Skeletal muscle tissue (tissue), 4 donors: ENCODE measurements around the gene EIPR1. TPM values are rescaled to one million over a fixed set of nuclear protein-coding genes. Genes with fewer than 3 reads are reported as not detected.
"Not testable (repeated sequence)": the region's sequence is repeated elsewhere in the genome, so short reads cannot be mapped to it uniquely, and the experiment has no call there.

ENCODE experiments used
- H3K27ac ChIP-seq: one replicate; pipeline ENCODE4 v1.7.0; 2013; ENCODE audit warnings: mild to moderate bottlenecking, low read depth, low read length, inconsistent platforms
- H3K27me3 ChIP-seq, 3 donors: one replicate each; pipeline ENCODE4 v1.7.0; 2013; ENCODE audit warnings: low read length in 3 of 3; ENCODE audit not compliant: control insufficient read depth in 3 of 3, insufficient read depth in 3 of 3
- H3K36me3 ChIP-seq, 3 donors: one replicate each; pipeline ENCODE4 v1.7.0; 2013; ENCODE audit warnings: low read length in 3 of 3; ENCODE audit not compliant: control insufficient read depth in 3 of 3, insufficient read depth in 3 of 3
- H3K4me1 ChIP-seq, 3 donors: one replicate each; pipeline ENCODE4 v1.7.0; 2013; ENCODE audit warnings: low read length in 3 of 3, mild to moderate bottlenecking in 3 of 3; ENCODE audit not compliant: control insufficient read depth in 3 of 3, insufficient read depth in 3 of 3
- H3K4me3 ChIP-seq, 3 donors: one replicate each; pipeline ENCODE4 v1.7.0; 2013; ENCODE audit warnings: low read length in 3 of 3
- H3K9ac ChIP-seq, 3 donors: one replicate each; pipeline ENCODE4 v1.7.0; 2013; ENCODE audit warnings: low read length in 3 of 3, mild to moderate bottlenecking in 3 of 3, moderate library complexity in 2 of 3, low read depth in 1 of 3
- H3K9me3 ChIP-seq, 3 donors: one replicate each; pipeline ENCODE4 v1.7.0; 2013; ENCODE audit warnings: low read length in 3 of 3; ENCODE audit not compliant: control insufficient read depth in 3 of 3
- total RNA-seq: library from RNA; depleted of rRNA; stranded (reverse); fragments of >200 nt; gene quantifications from one replicate; pipeline ENCODE4 v1.2.3, GENCODE V29; 2014
- donor health status: Osteomylitis.

The EIPR1 gene
- total RNA-seq, 1 donor from 2014 or later, result 12.0 TPM

GRCh38 chr2:3365219-3365618 lies 12.4 kb downstream of the EIPR1 start:
- Histone ChIP-seq H3K27ac (no peak overlapping the region), H3K4me3 (no peak overlapping the region), H3K4me1 (no peaks in the 10 kb centered on the region), H3K9ac (no peak overlapping the region), H3K27me3 (no peaks in the 10 kb centered on the region), H3K9me3 (no peaks in the 10 kb centered on the region), H3K36me3 (no peaks in the 10 kb centered on the region)

- Histone ChIP-seq H3K4me3 (no peak overlapping the region), H3K27me3 (no peaks in the 10 kb centered on the region), H3K27ac (no peak overlapping the region), H3K4me1 (no peaks in the 10 kb centered on the region), H3K36me3 (no peaks in the 10 kb centered on the region), H3K9me3 (no peaks in the 10 kb centered on the region), H3K9ac (no peak overlapping the region)
These were observed 15.9 kb downstream of the EIPR1 start for GRCh38 chr2:3361518-3362389.

DNA sequence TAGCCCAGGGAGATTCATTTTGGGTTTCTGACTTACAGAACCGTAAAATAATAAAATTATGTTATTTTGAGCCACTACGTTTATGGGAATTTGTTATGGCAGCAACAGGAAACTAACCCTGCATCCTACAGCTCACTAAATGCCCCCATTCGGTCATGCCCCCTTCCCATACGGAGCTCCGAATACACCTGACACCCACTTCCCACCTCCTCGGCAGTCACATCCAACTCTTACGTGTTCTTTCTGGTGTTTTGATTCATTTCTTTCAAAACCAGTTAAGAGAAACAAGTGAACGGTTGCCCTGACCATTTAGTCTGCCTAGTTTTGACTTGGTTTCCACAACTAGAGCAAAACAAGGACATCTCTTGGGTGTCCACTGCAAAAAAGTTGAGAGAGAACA lies 19.7 kb downstream of the EIPR1 start:
- Histone ChIP-seq H3K36me3 (peaks cover 4 to 6% (median 6%) of the 10 kb centered on the region in 3 donors), H3K9ac (no peak overlapping the region), H3K27me3 (no peaks in the 10 kb centered on the region), H3K4me1 (no peaks in the 10 kb centered on the region), H3K9me3 (no peaks in the 10 kb centered on the region), H3K4me3 (no peak overlapping the region), H3K27ac (no peak overlapping the region)

- H3K9ac ChIP-seq, H3K9me3 ChIP-seq, H3K4me1 ChIP-seq, H3K27ac ChIP-seq, H3K4me3 ChIP-seq, H3K36me3 ChIP-seq, H3K27me3 ChIP-seq: not testable (repeated sequence)
These were observed 20.2 kb downstream of the EIPR1 start for GRCh38 chr2:3357446-3357845.

DNA sequence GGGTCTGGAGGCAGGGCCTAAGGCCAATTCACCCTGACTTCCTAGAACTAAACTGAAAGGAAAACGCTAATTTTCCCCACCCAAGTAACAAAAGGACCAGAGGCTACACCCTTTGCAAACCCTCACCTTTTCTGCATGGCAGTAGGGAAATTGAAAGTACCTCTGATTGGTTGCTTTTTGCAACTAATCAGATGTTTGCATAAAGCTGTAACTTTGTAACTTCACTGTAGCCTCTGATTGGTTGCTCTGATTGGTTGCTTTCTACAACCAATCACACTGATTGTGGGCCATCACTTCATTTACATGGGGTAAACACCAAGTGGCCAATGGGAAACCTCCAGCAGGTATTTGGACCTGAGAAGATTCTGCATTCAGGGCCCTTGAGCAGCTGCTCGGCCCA lies 20.8 kb downstream of the EIPR1 start:
- H3K9ac ChIP-seq, result no peak overlapping the region
- H3K36me3 ChIP-seq, result peaks cover 4 to 10% (median 8%) of the 10 kb centered on the region in 3 donors
- no peaks in the 10 kb centered on the region for H3K4me1 ChIP-seq
- peaks cover 0 to 3% (median 0%) of the 10 kb centered on the region in 3 donors for H3K9me3 ChIP-seq
- H3K4me3 ChIP-seq, result no peak overlapping the region
- H3K27me3 ChIP-seq, result no peaks in the 10 kb centered on the region
- no peak overlapping the region for H3K27ac ChIP-seq

DNA sequence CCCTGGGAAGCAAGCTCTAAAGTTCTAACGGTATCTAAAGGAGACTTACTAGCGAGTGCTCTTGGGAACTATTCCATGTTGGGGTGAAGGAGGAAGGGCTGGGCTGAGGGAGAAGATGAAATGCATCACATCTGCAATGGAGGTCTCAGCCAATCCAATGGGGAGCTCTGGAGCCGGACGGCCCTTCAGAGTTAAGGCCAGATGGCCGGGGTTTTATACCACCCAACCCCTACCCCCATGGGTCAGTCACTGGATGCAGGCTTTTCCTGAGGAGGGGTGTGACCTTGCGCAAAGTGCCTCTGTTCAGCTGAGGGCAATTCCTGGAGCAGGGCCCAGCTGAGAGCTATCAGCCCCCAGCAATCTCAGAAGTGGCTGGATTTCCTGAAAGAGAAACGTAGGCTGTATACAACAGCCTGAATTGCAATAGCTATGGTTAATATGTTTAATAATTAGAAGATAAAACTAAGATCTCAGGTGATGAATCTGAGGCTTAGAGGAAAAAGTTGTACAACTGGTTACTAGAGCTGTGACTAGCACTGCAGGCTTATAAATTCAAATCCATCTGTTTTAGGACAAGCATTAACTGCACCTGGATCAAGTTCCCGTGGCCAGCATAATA lies 21.6 kb downstream of the EIPR1 start:
- Histone ChIP-seq H3K36me3 (peaks cover 4 to 10% (median 8%) of the 10 kb centered on the region in 3 donors), H3K9me3 (peaks cover 0 to 3% (median 0%) of the 10 kb centered on the region in 3 donors), H3K9ac (no peak overlapping the region), H3K4me1 (no peaks in the 10 kb centered on the region), H3K27me3 (no peaks in the 10 kb centered on the region), H3K4me3 (no peak overlapping the region), H3K27ac (no peak overlapping the region)

DNA sequence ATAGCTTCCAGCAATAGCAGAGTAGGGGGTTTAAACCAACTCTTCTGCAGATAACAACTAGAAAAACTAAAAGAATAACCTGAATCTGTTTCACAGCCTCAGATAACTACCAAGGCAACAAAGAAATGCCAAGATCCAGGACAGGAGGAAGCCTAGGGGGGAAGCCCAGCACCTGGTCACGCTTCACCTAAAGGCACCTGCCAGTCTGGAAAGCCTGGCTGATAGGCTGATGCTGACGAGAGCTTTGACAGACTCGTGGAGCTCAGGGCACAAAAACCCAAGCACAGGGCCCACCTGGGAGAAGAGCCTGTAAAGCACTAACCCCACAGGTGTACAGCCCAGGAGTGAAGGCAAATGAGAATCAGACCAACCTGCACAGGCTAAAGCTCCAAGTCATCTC lies 22.6 kb downstream of the EIPR1 start:
- no peaks in the 10 kb centered on the region for H3K27me3 ChIP-seq
- peaks cover 4 to 10% (median 8%) of the 10 kb centered on the region in 3 donors for H3K36me3 ChIP-seq
- H3K4me1 ChIP-seq, result no peaks in the 10 kb centered on the region
- no peak overlapping the region for H3K9ac ChIP-seq
- no peak overlapping the region for H3K4me3 ChIP-seq
- no peak overlapping the region for H3K27ac ChIP-seq
- H3K9me3 ChIP-seq, result peaks cover 0 to 3% (median 0%) of the 10 kb centered on the region in 3 donors

- Histone ChIP-seq H3K27me3 (no peaks in the 10 kb centered on the region), H3K36me3 (peaks cover 4 to 12% (median 10%) of the 10 kb centered on the region in 3 donors), H3K9ac (peak overlapping the region in 1 of 3 donors; percentile 54), H3K4me1 (no peaks in the 10 kb centered on the region), H3K27ac (no peak overlapping the region), H3K9me3 (peaks cover 0 to 3% (median 0%) of the 10 kb centered on the region in 3 donors), H3K4me3 (peak overlapping the region in 1 of 3 donors; percentile 41)
These were observed 28.4 kb downstream of the EIPR1 start for GRCh38 chr2:3349211-3349693.

GRCh38 chr2:3348767-3349166 lies 28.9 kb downstream of the EIPR1 start:
- H3K27ac ChIP-seq, result no peak overlapping the region
- no peak overlapping the region for H3K4me3 ChIP-seq
- H3K9me3 ChIP-seq, result peaks cover 0 to 3% (median 0%) of the 10 kb centered on the region in 3 donors
- no peaks in the 10 kb centered on the region for H3K27me3 ChIP-seq
- no peaks in the 10 kb centered on the region for H3K4me1 ChIP-seq
- peaks cover 2 to 8% (median 6%) of the 10 kb centered on the region in 3 donors for H3K36me3 ChIP-seq
- H3K9ac ChIP-seq, result peak overlapping the region in 1 of 3 donors; percentile 54

GRCh38 chr2:3345621-3346020 lies 32.0 kb downstream of the EIPR1 start:
- Histone ChIP-seq H3K9me3 (no peaks in the 10 kb centered on the region), H3K27ac (no peak overlapping the region), H3K4me1 (no peaks in the 10 kb centered on the region), H3K9ac (no peak overlapping the region), H3K36me3 (peaks cover 0 to 4% (median 0%) of the 10 kb centered on the region in 3 donors), H3K4me3 (no peak overlapping the region), H3K27me3 (no peaks in the 10 kb centered on the region)
